Measurements from ENCODE around the gene CYP2A6. TPM values are rescaled to one million over a fixed set of nuclear protein-coding genes. Genes with fewer than 3 reads are reported as not detected.

CYP2A6 gene
- total and polyA plus RNA-seq, 2 experiments from 2014 or later, result 0.39 TPM; not detected in 1

DNA sequence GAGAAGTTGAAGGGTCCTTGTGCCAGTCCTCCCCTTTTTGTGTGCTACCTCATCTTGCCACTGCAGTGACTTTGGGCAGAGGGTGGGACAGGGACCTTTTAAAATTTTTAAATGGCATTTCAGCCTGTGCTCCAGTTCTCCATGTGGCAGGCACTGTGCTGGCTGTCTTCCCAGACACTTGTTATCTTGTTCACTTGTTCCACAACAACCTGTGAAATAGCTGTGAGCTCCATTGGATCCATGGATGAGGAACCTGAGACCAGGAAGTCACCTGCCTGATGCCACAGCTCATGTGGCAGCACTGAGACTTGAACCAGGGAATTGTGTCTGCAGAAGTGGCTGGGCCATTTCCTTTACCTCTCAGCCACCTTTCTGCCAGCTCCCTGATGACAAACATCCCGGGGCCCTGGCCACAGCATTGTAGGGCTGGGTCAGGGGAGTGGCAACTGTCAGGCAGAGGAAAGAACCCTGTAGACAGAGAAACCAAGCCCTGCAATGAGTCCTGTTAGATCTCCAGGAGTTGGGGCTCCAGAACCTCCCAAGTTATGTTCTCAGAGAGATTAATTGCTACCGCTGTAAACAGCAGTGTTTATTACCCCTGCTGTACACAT, 44.9 kb downstream of the CYP2A6 start:
- Mint-ChIP-seq H3K4me1 (peaks cover 72% of the 10 kb centered on the region), H3K4me3 (no peak overlapping the region), H3K9me3 (no peaks in the 10 kb centered on the region), H3K36me3 (ENCODE audit: low read depth) (peaks cover 66% of the 10 kb centered on the region), H3K27me3 (ENCODE audit: insufficient read depth, low read depth, poor library complexity) (peaks cover 42% of the 10 kb centered on the region), H3K27ac (no peak overlapping the region; the same call in 1 of the 2 replicates)
- H3K79me2 ChIP-seq (replicated peaks; ENCODE audit: insufficient read depth), result peaks cover 71% of the 10 kb centered on the region
- DNase-seq (ENCODE audit: low spot score), result no peak
- H3K4me3 ChIP-seq, result no peak overlapping the region
- H3F3A ChIP-seq (replicated peaks; ENCODE audit: low read depth), result peaks cover 47% of the 10 kb centered on the region
- H3K4me1 ChIP-seq (ENCODE audit: insufficient read depth), result peaks cover 60% of the 10 kb centered on the region
- peaks cover 55% of the 10 kb centered on the region for H4K20me1 ChIP-seq (replicated peaks; ENCODE audit: insufficient read depth)
- TF ChIP-seq POLR2AphosphoS5 (IDR thresholded peaks at IDR 0.05; ENCODE audit: low read depth) (no peak), JUNB (IDR thresholded peaks at IDR 0.05; ENCODE audit: unreplicated experiment) (no peak), EZH2 (IDR thresholded peaks at IDR 0.05; ENCODE audit: low read depth, unreplicated experiment) (no peak), ZNF114 (CRISPR knock-in tag; IDR thresholded peaks at IDR 0.05) (no peak), CREB1 (CRISPR knock-in tag; IDR thresholded peaks at IDR 0.05; ENCODE audit: low read depth) (no peak)
- TF ChIP-seq, protein P1, sequence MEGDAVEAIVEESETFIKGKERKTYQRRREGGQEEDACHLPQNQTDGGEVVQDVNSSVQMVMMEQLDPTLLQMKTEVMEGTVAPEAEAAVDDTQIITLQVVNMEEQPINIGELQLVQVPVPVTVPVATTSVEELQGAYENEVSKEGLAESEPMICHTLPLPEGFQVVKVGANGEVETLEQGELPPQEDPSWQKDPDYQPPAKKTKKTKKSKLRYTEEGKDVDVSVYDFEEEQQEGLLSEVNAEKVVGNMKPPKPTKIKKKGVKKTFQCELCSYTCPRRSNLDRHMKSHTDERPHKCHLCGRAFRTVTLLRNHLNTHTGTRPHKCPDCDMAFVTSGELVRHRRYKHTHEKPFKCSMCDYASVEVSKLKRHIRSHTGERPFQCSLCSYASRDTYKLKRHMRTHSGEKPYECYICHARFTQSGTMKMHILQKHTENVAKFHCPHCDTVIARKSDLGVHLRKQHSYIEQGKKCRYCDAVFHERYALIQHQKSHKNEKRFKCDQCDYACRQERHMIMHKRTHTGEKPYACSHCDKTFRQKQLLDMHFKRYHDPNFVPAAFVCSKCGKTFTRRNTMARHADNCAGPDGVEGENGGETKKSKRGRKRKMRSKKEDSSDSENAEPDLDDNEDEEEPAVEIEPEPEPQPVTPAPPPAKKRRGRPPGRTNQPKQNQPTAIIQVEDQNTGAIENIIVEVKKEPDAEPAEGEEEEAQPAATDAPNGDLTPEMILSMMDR (conservative IDR thresholded peaks at IDR 0.05; ENCODE audit: low read depth in 2 of 2), result no peak
- TF ChIP-seq, protein P2, sequence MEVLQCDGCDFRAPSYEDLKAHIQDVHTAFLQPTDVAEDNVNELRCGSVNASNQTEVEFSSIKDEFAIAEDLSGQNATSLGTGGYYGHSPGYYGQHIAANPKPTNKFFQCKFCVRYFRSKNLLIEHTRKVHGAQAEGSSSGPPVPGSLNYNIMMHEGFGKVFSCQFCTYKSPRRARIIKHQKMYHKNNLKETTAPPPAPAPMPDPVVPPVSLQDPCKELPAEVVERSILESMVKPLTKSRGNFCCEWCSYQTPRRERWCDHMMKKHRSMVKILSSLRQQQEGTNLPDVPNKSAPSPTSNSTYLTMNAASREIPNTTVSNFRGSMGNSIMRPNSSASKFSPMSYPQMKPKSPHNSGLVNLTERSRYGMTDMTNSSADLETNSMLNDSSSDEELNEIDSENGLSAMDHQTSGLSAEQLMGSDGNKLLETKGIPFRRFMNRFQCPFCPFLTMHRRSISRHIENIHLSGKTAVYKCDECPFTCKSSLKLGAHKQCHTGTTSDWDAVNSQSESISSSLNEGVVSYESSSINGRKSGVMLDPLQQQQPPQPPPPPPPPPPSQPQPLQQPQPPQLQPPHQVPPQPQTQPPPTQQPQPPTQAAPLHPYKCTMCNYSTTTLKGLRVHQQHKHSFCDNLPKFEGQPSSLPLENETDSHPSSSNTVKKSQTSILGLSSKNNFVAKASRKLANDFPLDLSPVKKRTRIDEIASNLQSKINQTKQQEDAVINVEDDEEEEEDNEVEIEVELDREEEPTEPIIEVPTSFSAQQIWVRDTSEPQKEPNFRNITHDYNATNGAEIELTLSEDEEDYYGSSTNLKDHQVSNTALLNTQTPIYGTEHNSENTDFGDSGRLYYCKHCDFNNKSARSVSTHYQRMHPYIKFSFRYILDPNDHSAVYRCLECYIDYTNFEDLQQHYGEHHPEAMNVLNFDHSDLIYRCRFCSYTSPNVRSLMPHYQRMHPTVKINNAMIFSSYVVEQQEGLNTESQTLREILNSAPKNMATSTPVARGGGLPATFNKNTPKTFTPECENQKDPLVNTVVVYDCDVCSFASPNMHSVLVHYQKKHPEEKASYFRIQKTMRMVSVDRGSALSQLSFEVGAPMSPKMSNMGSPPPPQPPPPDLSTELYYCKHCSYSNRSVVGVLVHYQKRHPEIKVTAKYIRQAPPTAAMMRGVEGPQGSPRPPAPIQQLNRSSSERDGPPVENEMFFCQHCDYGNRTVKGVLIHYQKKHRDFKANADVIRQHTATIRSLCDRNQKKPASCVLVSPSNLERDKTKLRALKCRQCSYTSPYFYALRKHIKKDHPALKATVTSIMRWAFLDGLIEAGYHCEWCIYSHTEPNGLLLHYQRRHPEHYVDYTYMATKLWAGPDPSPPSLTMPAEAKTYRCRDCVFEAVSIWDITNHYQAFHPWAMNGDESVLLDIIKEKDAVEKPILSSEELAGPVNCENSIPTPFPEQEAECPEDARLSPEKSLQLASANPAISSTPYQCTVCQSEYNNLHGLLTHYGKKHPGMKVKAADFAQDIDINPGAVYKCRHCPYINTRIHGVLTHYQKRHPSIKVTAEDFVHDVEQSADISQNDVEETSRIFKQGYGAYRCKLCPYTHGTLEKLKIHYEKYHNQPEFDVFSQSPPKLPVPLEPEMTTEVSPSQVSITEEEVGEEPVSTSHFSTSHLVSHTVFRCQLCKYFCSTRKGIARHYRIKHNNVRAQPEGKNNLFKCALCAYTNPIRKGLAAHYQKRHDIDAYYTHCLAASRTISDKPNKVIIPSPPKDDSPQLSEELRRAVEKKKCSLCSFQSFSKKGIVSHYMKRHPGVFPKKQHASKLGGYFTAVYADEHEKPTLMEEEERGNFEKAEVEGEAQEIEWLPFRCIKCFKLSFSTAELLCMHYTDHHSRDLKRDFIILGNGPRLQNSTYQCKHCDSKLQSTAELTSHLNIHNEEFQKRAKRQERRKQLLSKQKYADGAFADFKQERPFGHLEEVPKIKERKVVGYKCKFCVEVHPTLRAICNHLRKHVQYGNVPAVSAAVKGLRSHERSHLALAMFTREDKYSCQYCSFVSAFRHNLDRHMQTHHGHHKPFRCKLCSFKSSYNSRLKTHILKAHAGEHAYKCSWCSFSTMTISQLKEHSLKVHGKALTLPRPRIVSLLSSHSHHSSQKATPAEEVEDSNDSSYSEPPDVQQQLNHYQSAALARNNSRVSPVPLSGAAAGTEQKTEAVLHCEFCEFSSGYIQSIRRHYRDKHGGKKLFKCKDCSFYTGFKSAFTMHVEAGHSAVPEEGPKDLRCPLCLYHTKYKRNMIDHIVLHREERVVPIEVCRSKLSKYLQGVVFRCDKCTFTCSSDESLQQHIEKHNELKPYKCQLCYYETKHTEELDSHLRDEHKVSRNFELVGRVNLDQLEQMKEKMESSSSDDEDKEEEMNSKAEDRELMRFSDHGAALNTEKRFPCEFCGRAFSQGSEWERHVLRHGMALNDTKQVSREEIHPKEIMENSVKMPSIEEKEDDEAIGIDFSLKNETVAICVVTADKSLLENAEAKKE (CRISPR knock-in tag; IDR thresholded peaks at IDR 0.05), result no peak
- TF ChIP-seq, protein P3, sequence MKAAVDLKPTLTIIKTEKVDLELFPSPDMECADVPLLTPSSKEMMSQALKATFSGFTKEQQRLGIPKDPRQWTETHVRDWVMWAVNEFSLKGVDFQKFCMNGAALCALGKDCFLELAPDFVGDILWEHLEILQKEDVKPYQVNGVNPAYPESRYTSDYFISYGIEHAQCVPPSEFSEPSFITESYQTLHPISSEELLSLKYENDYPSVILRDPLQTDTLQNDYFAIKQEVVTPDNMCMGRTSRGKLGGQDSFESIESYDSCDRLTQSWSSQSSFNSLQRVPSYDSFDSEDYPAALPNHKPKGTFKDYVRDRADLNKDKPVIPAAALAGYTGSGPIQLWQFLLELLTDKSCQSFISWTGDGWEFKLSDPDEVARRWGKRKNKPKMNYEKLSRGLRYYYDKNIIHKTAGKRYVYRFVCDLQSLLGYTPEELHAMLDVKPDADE (IDR thresholded peaks at IDR 0.05), result no peak
- no peaks in the 10 kb centered on the region for H3K9me2 ChIP-seq (ENCODE audit: insufficient read depth)
- peak overlapping the region; percentile 90 for H3K27ac ChIP-seq (ENCODE audit: low read depth)
- peak overlapping the region; percentile 70 for H3K4me2 ChIP-seq
- H3K36me3 ChIP-seq (ENCODE audit: insufficient read depth), result peaks cover 8% of the 10 kb centered on the region; the same call in 1 of the 2 replicates
- no peaks in the 10 kb centered on the region for H3K27me3 ChIP-seq (ENCODE audit: insufficient read depth)
- no peak for ATAC-seq
- no peak overlapping the region for H2AFZ ChIP-seq

All from GM23338 (cell line).